KOPT-K1 (cell line): ENCODE measurements around the gene ZNF611.
"Not testable (repeated sequence)": the region's sequence is repeated elsewhere in the genome, so short reads cannot be mapped to it uniquely, and the experiment has no call there.

ENCODE experiments used
- H3K27ac ChIP-seq: fragments of 200-600 bp; sonication (generic); 2 replicates; pipeline ENCODE4 v1.5.1; 2016; ENCODE audit warnings: antibody characterized with exemption, mild to moderate bottlenecking, low read depth, low read length; ENCODE audit not compliant: poor library complexity, severe bottlenecking
- H3K36me3 ChIP-seq: fragments of 200-600 bp; sonication (generic); 2 replicates; pipeline ENCODE4 v1.5.1; 2017; ENCODE audit warnings: antibody characterized with exemption, mild to moderate bottlenecking, low read length, moderate library complexity; ENCODE audit not compliant: insufficient read depth
- H3K9me3 ChIP-seq: fragments of 200-600 bp; sonication (generic); 2 replicates; pipeline ENCODE4 v1.5.1; 2017; ENCODE audit warnings: antibody characterized with exemption, low read length, mild to moderate bottlenecking; ENCODE audit not compliant: insufficient read depth, poor library complexity, severe bottlenecking

Gene ZNF611

GRCh38 chr19:52725528-52725961 lies 9.3 kb downstream of the ZNF611 start:
- peaks cover 71% of the 10 kb centered on the region for H3K36me3 ChIP-seq
- H3K9me3 ChIP-seq, result peaks cover 16% of the 10 kb centered on the region
- no peak overlapping the region for H3K27ac ChIP-seq

- peaks cover 72% of the 10 kb centered on the region for H3K36me3 ChIP-seq
- peaks cover 19% of the 10 kb centered on the region for H3K9me3 ChIP-seq
- H3K27ac ChIP-seq, result no peak overlapping the region
These were observed 9.9 kb downstream of the ZNF611 start for GRCh38 chr19:52724701-52725514.

GRCh38 chr19:52723907-52724598 lies 10.8 kb downstream of the ZNF611 start:
- Histone ChIP-seq H3K9me3 (peaks cover 19% of the 10 kb centered on the region), H3K36me3 (peaks cover 72% of the 10 kb centered on the region)
- H3K27ac ChIP-seq, result not testable (repeated sequence)

- H3K27ac ChIP-seq, result no peak overlapping the region
- peaks cover 19% of the 10 kb centered on the region for H3K9me3 ChIP-seq
- H3K36me3 ChIP-seq, result peaks cover 65% of the 10 kb centered on the region
These were observed 12.5 kb downstream of the ZNF611 start for GRCh38 chr19:52722062-52723003.

GRCh38 chr19:52720541-52720940 lies 14.3 kb downstream of the ZNF611 start:
- H3K27ac ChIP-seq, result not testable (repeated sequence)
- Histone ChIP-seq H3K36me3 (peaks cover 52% of the 10 kb centered on the region), H3K9me3 (peaks cover 19% of the 10 kb centered on the region)

GRCh38 chr19:52716522-52716921 lies 18.3 kb downstream of the ZNF611 start:
- H3K36me3 ChIP-seq, result peaks cover 54% of the 10 kb centered on the region
- H3K27ac ChIP-seq, result no peak overlapping the region
- peaks cover 12% of the 10 kb centered on the region for H3K9me3 ChIP-seq

- not testable (repeated sequence) for H3K27ac ChIP-seq
- H3K36me3 ChIP-seq, result peaks cover 54% of the 10 kb centered on the region
- peaks cover 10% of the 10 kb centered on the region for H3K9me3 ChIP-seq
These were observed 18.9 kb downstream of the ZNF611 start for GRCh38 chr19:52715902-52716301.

GRCh38 chr19:52715330-52715729 lies 19.5 kb downstream of the ZNF611 start:
- not testable (repeated sequence) for H3K27ac ChIP-seq, H3K9me3 ChIP-seq
- H3K36me3 ChIP-seq, result peaks cover 54% of the 10 kb centered on the region

- H3K9me3 ChIP-seq, result peaks cover 25% of the 10 kb centered on the region
- peaks cover 63% of the 10 kb centered on the region for H3K36me3 ChIP-seq
- H3K27ac ChIP-seq, result not testable (repeated sequence)
These were observed 21.8 kb downstream of the ZNF611 start for GRCh38 chr19:52713051-52713450.

GRCh38 chr19:52711661-52712060 lies 23.2 kb downstream of the ZNF611 start:
- H3K27ac ChIP-seq, result not testable (repeated sequence)
- H3K9me3 ChIP-seq, result peaks cover 38% of the 10 kb centered on the region
- H3K36me3 ChIP-seq, result peaks cover 76% of the 10 kb centered on the region

- peaks cover 86% of the 10 kb centered on the region for H3K36me3 ChIP-seq
- H3K9me3 ChIP-seq, result peaks cover 49% of the 10 kb centered on the region
- no peak overlapping the region for H3K27ac ChIP-seq
These were observed 24.3 kb downstream of the ZNF611 start for GRCh38 chr19:52710538-52710937.

GRCh38 chr19:52705615-52706014 lies 29.2 kb downstream of the ZNF611 start:
- H3K27ac ChIP-seq, result not testable (repeated sequence)
- H3K36me3 ChIP-seq, result peaks cover 58% of the 10 kb centered on the region
- peaks cover 59% of the 10 kb centered on the region for H3K9me3 ChIP-seq

GRCh38 chr19:52703917-52704316 lies 30.9 kb downstream of the ZNF611 start:
- H3K9me3 ChIP-seq, result peaks cover 47% of the 10 kb centered on the region
- H3K27ac ChIP-seq, result no peak overlapping the region
- H3K36me3 ChIP-seq, result peaks cover 46% of the 10 kb centered on the region

- Histone ChIP-seq H3K36me3 (peaks cover 18% of the 10 kb centered on the region), H3K27ac (no peak overlapping the region), H3K9me3 (peaks cover 19% of the 10 kb centered on the region)
These were observed 34.2 kb downstream of the ZNF611 start for GRCh38 chr19:52700673-52701072.

GRCh38 chr19:52699555-52699954 lies 35.3 kb downstream of the ZNF611 start:
- not testable (repeated sequence) for H3K9me3 ChIP-seq, H3K36me3 ChIP-seq

More at GRCh38 chr19:52699555-52699954, 35.3 kb downstream of the ZNF611 start:
- not testable (repeated sequence) for H3K27ac ChIP-seq
